Activated CD4-positive, CD25-positive, alpha-beta regulatory T cell treated with anti-CD3 and anti-CD28 coated beads, Interleukin-2, amount 50 U/mL, for 72 hours (primary cell): ENCODE results near the gene GALNT13.

Experiments used
- DNase-seq: peaks from one replicate; pipeline ENCODE4 v3.0.0; 2021

Gene GALNT13

GRCh38 chr2:153871231-153872221 is at the start of gene GALNT13:
GALNT13 (plus strand) TSS chr2:153871922.
- no peak for DNase-seq

DNA sequence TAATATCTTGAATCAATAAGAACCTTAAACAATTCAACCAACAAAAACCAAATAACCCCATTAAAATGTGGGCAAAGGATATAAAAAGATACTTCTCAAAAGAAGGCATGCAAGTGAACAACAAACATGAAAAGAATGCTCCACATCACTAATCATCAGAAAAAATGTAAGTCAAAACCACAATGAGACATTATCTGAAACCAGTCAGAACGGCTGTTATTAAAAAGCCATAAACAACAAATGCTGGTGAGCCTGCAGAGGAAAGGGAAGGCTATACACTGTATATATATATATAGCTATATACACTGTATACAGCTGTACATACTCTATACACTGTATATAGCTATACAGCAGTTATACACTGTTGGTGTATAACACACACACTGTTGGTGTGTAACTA is 47.8 kb upstream of the GALNT13 start:
- no peak for DNase-seq

- no peak for DNase-seq
These were observed 43.4 kb upstream of the GALNT13 start for GRCh38 chr2:153828335-153828734.

- DNase-seq: no peak
These were observed 37.1 kb upstream of the GALNT13 start for GRCh38 chr2:153834662-153835061.

GRCh38 chr2:153858250-153858649 is 13.5 kb upstream of the GALNT13 start:
- DNase-seq: no peak

- no peak for DNase-seq
These were observed 7.7 kb upstream of the GALNT13 start for GRCh38 chr2:153864022-153864421.

- no peak for DNase-seq
These were observed 5.1 kb upstream of the GALNT13 start for GRCh38 chr2:153866595-153866994.

DNA sequence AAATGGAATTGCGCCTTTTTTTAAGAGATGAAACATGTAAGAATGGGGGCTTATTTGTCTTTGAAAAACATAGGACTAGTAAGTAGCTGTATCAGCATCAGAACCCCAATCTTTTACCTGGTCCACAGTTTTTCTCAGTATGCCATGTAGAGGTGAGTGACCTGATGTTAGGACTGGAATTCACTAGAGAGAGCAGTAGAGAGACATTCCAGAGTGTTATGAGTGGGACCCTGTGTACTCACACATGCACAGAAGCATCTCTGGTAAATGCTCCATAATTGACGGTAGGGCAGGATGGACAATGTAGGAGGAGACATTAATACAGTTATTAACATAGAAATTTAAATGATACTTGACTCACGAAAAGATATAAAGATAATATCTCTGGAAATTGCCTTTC is 1.4 kb upstream of the GALNT13 start:
- DNase-seq: no peak

GRCh38 chr2:153872311-153873051 is 759 bp downstream of the GALNT13 start:
- no peak for DNase-seq

DNA sequence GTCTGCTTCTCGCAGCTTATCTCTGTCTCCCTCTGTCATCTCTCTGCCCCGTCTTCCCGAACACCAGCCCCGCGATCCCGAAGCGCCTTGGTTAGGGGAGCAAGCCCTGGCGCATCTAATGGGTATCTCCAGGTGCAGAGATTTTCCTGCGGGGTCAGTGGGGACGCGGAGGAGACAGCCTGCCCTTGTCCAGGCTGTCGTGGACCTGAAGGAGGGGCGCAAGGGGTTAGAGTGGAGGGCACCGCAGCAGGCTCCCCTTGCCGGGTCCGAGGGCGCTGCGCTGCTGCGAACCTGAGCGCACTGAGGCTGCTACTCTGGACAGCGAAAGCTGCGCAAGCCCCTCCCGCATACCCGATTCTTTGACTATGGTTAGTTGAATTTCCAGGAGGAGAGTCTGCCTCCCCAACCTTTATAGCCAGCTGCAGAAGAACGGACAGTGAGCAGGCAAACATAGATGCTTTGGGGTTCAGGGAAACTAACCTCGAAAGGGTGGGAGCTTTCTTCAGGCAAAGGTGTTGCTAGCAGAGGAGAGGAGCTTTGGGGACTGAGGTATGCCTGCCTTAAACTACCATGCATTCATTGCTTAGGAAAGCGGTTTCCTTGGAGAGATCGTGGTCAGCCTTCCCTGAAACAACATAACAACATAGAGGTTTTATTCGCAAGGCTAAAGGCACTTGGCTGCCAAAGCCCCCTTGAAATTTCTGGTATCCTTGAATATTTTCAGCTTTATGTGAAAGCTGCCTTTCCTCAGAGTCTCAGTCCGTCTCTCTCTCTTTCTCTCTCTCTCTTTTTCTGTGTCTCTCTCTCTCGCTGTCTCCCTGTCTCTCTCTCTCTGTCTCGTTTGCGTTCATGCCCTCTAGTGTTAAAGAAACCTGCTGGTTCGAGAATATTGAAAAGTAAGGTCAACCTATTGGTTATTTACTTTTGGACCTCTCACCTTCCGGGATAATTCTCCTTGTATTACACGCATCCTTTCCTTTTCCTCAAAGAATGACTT is 1.6 kb downstream of the GALNT13 start:
- DNase-seq: no peak

- DNase-seq: no peak
These were observed 4.2 kb downstream of the GALNT13 start for GRCh38 chr2:153875801-153876466.

DNA sequence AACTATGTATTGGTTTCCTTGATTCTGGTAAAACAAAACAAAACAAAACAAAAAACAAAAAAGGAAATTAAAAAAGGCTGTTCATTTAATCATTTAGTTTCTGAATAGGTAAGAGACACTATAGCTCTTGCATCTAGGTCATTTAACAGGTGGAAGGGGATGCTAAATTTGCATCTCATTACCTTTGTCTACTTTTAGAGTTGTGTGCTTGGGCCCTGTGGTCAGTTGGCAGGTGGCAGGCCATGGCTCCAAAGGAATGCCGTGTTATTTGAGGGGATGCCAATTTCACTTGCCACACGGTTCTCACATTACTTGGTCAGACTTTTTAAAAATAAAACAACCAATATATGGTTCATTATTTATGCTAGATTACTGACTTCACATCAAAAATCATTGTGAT is 9.2 kb downstream of the GALNT13 start:
- no peak for DNase-seq

DNA sequence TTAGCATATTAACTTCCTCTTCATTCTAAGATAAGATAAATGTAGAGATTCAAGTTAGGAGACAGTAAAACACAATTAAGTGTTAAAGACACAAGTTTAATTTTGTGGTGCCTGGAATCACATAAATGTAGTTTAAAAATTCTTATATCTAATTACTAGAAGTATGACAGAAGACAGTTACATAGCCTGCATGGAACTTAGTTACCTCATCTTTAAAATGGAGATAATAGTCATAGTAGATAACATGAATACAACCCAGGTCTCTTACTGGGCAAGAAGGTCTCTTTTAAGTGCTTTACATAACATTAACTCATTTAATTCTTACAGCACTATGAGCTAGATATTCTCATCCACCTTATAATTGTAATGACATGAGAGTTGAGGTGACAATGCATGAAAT is 15.1 kb downstream of the GALNT13 start:
- DNase-seq: no peak

DNA sequence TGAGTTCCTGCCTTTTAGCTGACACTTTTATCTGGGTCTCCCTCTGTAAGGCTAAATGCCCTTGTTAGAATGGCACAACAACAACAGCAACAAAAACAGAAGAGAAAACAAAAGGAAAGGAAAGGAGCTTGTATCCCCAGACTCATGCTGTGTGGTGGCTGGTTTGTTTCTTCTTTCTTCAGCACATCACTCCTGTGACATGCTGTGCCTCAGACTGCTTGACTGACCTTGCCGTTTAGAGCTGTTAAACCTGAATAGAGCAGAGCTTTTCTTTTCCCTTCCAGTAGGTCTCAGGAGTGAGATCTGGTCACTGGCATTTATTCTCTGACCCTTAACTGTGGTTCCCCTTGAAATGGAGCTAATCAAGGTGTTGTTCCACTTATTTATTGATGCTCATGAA is 18.9 kb downstream of the GALNT13 start:
- DNase-seq: no peak

DNA sequence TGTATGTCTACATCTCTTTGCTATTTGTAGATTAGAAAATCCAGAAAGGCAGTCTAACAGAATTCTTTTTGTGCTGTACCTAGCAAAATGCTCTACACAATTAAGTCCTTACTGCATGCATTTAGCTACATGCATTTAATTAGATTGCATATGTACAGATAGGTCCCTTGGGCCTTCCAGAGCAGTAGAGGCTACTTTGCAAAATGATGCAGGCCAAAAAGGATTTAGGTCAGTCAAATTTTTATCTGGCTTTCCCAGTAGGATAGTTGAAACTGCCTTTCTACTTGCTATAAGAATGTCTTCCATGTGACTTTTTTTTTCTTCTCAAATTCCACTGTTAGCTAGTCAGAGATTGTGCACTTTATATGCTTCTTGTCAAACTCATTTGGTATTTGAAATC is 19.3 kb downstream of the GALNT13 start:
- DNase-seq: no peak

- DNase-seq: no peak
These were observed 41.2 kb downstream of the GALNT13 start for GRCh38 chr2:153912798-153913396.

DNA sequence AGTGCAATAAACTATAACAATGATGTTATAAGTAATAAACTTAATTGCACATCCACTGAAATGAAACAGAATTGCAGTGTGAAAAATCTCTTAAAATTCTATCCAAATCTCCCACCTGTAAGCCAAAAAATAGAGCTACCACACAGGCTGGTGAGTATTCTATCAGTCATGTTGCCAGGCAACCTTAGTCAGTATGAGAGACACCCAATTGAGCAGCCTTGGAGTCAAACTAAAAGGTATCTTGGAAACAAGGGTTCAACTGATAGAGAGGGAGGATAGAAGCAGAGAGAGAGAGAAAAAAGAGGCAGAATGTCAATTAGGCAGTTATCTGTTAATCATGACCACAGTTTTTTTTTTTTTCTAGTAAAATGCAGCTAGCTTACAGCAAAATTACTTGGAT is 45.8 kb downstream of the GALNT13 start:
- DNase-seq: no peak

- no peak for DNase-seq
These were observed 63.8 kb downstream of the GALNT13 start for GRCh38 chr2:153935511-153935910.

DNA sequence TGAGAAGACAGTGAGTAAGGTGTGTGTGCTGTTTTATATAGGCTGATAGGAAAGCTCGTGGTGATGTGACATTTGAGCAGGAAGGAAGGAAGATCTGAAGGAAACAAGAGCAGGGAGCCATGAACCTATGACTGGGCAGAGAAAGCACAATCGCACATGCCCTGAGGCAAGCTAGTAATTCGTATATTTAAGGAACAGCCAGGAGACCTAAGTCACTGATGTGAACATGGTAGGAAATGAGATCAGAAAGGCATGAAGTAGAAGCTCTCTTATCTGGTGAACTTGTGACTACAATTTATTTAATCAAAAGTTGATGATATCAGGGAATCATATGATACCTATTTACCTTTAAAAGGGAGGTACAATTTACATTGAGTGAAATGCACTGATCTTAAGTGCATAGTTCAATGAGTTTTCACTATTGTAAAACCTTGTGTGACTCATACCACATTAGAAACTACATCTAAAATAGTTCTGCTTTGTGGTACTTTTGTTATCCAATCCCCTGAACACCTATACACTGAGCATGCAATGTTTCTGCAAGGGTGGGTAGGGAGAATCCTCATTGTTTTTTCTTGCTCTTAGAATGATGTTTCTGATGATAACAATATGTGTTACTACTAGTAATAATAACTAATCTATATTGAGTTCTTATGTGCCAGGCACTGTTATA is 67.5 kb downstream of the GALNT13 start:
- DNase-seq: no peak

DNA sequence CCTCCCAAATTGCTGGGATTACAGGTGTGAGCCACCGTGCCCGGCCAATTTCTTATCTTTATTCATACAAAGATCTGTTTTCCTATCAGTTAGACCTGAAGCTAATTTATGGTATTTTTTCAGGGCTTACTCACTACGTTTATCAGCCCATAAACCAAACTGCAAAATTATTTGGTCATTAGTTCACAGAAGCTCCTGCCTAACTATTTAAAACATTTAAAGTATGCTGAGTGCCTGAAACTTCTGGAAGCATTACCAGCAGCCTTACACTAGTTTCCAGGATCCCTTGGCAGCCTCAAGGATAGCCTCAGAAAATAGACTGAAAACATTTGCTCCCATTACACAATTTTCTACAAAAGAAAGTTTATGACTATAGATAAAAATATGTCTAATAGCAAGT is 68.8 kb downstream of the GALNT13 start:
- DNase-seq: no peak

GRCh38 chr2:153944800-153945199 is 73.1 kb downstream of the GALNT13 start:
- DNase-seq: no peak
